Measurements from ENCODE around the gene KLF6. TPM values are rescaled to one million over a fixed set of nuclear protein-coding genes. Genes with fewer than 3 reads are reported as not detected.

The KLF6 gene
- total RNA-seq, 3 donors from 2014 or later (not counting 1 experiment from before 2014, with no cell fraction given) = 1,044 to 1,768 (median 1,056) TPM

DNA sequence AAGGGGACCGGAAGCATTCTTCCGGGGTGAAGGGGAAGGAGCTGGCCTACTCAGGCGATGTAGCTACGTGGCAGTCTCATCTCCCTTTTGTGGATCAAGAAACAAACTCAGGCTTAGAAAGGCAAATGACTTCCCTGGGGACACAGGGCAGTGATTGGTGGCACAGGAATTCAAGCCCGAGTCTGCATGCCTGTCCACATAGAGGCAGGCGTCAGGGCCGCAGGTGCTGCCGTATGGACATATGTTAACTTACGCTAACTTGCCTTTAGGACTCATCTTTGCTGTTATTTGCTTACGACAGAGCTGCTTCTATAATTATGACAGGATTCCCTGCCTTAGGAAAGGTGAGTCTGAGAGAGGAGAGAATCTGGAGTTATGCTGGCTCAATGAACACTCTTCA lies 42.3 kb upstream of the KLF6 start:
- H3K4me3 ChIP-seq (ENCODE audit: low read length) = no peak overlapping the region
- H3K9me3 Mint-ChIP-seq = no peaks in the 10 kb centered on the region
- no peaks in the 10 kb centered on the region for H3K9me3 ChIP-seq (ENCODE audit: control insufficient read depth, insufficient read depth, low read length)
- no peaks in the 10 kb centered on the region for H3K27me3 Mint-ChIP-seq (ENCODE audit: low read depth in 2 of 2)
- no peak overlapping the region for H3K4me3 Mint-ChIP-seq
- no peak for ATAC-seq
- no peak overlapping the region for H3K27ac ChIP-seq (ENCODE audit: low read length)
- no peaks in the 10 kb centered on the region for H3K36me3 Mint-ChIP-seq
- TF ChIP-seq, protein P1, sequence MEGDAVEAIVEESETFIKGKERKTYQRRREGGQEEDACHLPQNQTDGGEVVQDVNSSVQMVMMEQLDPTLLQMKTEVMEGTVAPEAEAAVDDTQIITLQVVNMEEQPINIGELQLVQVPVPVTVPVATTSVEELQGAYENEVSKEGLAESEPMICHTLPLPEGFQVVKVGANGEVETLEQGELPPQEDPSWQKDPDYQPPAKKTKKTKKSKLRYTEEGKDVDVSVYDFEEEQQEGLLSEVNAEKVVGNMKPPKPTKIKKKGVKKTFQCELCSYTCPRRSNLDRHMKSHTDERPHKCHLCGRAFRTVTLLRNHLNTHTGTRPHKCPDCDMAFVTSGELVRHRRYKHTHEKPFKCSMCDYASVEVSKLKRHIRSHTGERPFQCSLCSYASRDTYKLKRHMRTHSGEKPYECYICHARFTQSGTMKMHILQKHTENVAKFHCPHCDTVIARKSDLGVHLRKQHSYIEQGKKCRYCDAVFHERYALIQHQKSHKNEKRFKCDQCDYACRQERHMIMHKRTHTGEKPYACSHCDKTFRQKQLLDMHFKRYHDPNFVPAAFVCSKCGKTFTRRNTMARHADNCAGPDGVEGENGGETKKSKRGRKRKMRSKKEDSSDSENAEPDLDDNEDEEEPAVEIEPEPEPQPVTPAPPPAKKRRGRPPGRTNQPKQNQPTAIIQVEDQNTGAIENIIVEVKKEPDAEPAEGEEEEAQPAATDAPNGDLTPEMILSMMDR (IDR thresholded peaks at IDR 0.05) = no peak
- no peaks in the 10 kb centered on the region for H3K36me3 ChIP-seq (ENCODE audit: control insufficient read depth, insufficient read depth, low read length)
- H3K4me1 ChIP-seq (ENCODE audit: control insufficient read depth, insufficient read depth, low read length) = peaks cover 12% of the 10 kb centered on the region
- intact Hi-C loops (cut with micrococcal nuclease) = no loop called here
- H3K4me1 Mint-ChIP-seq = peaks cover 16 to 24% of the 10 kb centered on the region in 2 donors
- H3K27ac Mint-ChIP-seq = peak overlapping the region; percentile 93 to 96
- WGBS (ENCODE audit: insufficient coverage) = over 99% methylated on average over 10 of the region's 10 CpGs
- no peaks in the 10 kb centered on the region for H3K27me3 ChIP-seq (ENCODE audit: control insufficient read depth, insufficient read depth, low read length)
- no peak for DNase-seq

DNA sequence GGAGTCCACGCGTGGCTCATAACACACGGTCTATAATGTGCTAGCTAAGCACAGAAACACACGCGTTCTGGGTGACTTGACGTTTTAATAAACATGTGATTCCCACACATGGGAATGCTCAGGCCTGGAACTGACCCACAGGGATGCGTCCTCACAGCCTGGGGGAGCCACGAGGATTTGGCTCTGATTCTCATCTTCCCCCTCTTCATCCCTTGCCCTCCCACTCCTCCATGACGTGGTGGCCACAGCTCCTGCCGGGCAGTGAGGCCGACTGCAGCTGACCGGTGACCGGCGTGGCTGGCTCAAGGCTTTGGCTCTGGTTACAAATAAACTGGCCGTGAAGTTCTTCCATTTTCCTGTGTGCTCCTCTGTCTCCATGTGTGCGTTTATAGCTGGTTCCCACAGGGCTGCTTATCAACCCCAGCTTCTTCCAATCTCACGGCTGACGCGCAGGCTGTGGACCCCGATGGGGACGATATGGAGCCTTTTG lies 40.9 kb upstream of the KLF6 start:
- 98% methylated on average over 21 of the region's 21 CpGs for WGBS (ENCODE audit: insufficient coverage)
- TF ChIP-seq, protein P1 (IDR thresholded peaks at IDR 0.05) = no peak
- Mint-ChIP-seq H3K4me1 (peaks cover 24 to 29% of the 10 kb centered on the region in 2 donors), H3K9me3 (no peaks in the 10 kb centered on the region), H3K4me3 (no peak overlapping the region), H3K27ac (no peak overlapping the region), H3K36me3 (no peaks in the 10 kb centered on the region), H3K27me3 (ENCODE audit: low read depth in 2 of 2) (no peaks in the 10 kb centered on the region)
- H3K4me3 ChIP-seq (ENCODE audit: low read length) = no peak overlapping the region
- ATAC-seq (no peak), DNase-seq (no peak)
- H3K4me1 ChIP-seq (ENCODE audit: control insufficient read depth, insufficient read depth, low read length) = peaks cover 12% of the 10 kb centered on the region
- intact Hi-C loops (cut with micrococcal nuclease) = no loop called here
- no peaks in the 10 kb centered on the region for H3K27me3 ChIP-seq (ENCODE audit: control insufficient read depth, insufficient read depth, low read length)
- no peaks in the 10 kb centered on the region for H3K36me3 ChIP-seq (ENCODE audit: control insufficient read depth, insufficient read depth, low read length)
- no peaks in the 10 kb centered on the region for H3K9me3 ChIP-seq (ENCODE audit: control insufficient read depth, insufficient read depth, low read length)
- H3K27ac ChIP-seq (ENCODE audit: low read length) = no peak overlapping the region

GRCh38 chr10:3825244-3825643 lies 40.2 kb upstream of the KLF6 start:
- Histone ChIP-seq H3K9me3 (ENCODE audit: control insufficient read depth, insufficient read depth, low read length) (no peaks in the 10 kb centered on the region), H3K27me3 (ENCODE audit: control insufficient read depth, insufficient read depth, low read length) (no peaks in the 10 kb centered on the region), H3K27ac (ENCODE audit: low read length) (no peak overlapping the region), H3K4me3 (ENCODE audit: low read length) (no peak overlapping the region), H3K36me3 (ENCODE audit: control insufficient read depth, insufficient read depth, low read length) (no peaks in the 10 kb centered on the region), H3K4me1 (ENCODE audit: control insufficient read depth, insufficient read depth, low read length) (peaks cover 12% of the 10 kb centered on the region)
- Mint-ChIP-seq H3K9me3 (no peaks in the 10 kb centered on the region), H3K4me3 (no peak overlapping the region), H3K27ac (no peak overlapping the region), H3K36me3 (no peaks in the 10 kb centered on the region), H3K27me3 (ENCODE audit: low read depth in 2 of 2) (no peaks in the 10 kb centered on the region), H3K4me1 (peaks cover 25 to 32% of the 10 kb centered on the region in 2 donors)
- WGBS (ENCODE audit: insufficient coverage) = 96% methylated on average over 6 of the region's 6 CpGs
- intact Hi-C loops (cut with micrococcal nuclease) = no loop called here
- TF ChIP-seq, protein P1 (IDR thresholded peaks at IDR 0.05) = no peak
- DNase-seq = no peak
- no peak for ATAC-seq

Data from natural killer cell (primary cell).